ENCODE measurements around the gene MYO15A. TPM values are rescaled to one million over a fixed set of nuclear protein-coding genes. Genes with fewer than 3 reads are reported as not detected.

Gene MYO15A
- total RNA-seq, 2 donors from 2014 or later: 2.3 to 6.1 TPM

GRCh38 chr17:18146980-18147379 is 38.4 kb downstream of the MYO15A start:
- no peak for TF ChIP-seq CTCF (IDR thresholded peaks at IDR 0.05)
- H3K9me3 ChIP-seq: no peaks in the 10 kb centered on the region
- H3K36me3 ChIP-seq: no peaks in the 10 kb centered on the region
- DNase-seq (ENCODE audit: low spot score) (no peak), ATAC-seq (ENCODE audit: insufficient number of reproducible peaks, low FRiP score, low read depth) (no peak)
- no peak overlapping the region for H3K4me3 ChIP-seq
- H3K27ac ChIP-seq: no peak overlapping the region
- H3K27me3 ChIP-seq (replicated peaks; ENCODE audit: insufficient read depth): no peaks in the 10 kb centered on the region
- no peaks in the 10 kb centered on the region for H3K4me1 ChIP-seq (ENCODE audit: control insufficient read depth in 1 of 2, low read depth in 2 of 2)

GRCh38 chr17:18148586-18148985 is 40.0 kb downstream of the MYO15A start:
- TF ChIP-seq CTCF (IDR thresholded peaks at IDR 0.05): no peak
- Histone ChIP-seq H3K4me3 (no peak overlapping the region), H3K4me1 (ENCODE audit: control insufficient read depth in 1 of 2, low read depth in 2 of 2) (peaks cover 4 to 11% of the 10 kb centered on the region in 2 donors), H3K36me3 (no peaks in the 10 kb centered on the region), H3K27me3 (replicated peaks; ENCODE audit: insufficient read depth) (no peaks in the 10 kb centered on the region), H3K27ac (no peak overlapping the region), H3K9me3 (no peaks in the 10 kb centered on the region)
- DNase-seq (ENCODE audit: low spot score): no peak
- ATAC-seq (ENCODE audit: insufficient number of reproducible peaks, low FRiP score, low read depth): no peak

- no peaks in the 10 kb centered on the region for H3K36me3 ChIP-seq
- no peak for TF ChIP-seq CTCF (IDR thresholded peaks at IDR 0.05)
- no peaks in the 10 kb centered on the region for H3K9me3 ChIP-seq
- ATAC-seq (ENCODE audit: insufficient number of reproducible peaks, low FRiP score, low read depth) (no peak), DNase-seq (ENCODE audit: low spot score) (no peak)
- no peak overlapping the region for H3K4me3 ChIP-seq
- no peaks in the 10 kb centered on the region for H3K27me3 ChIP-seq (replicated peaks; ENCODE audit: insufficient read depth)
- H3K4me1 ChIP-seq (ENCODE audit: control insufficient read depth in 1 of 2, low read depth in 2 of 2): peaks cover 4 to 11% of the 10 kb centered on the region in 2 donors
- no peak overlapping the region for H3K27ac ChIP-seq
Observed at GRCh38 chr17:18151290-18151689, 42.7 kb downstream of the MYO15A start.

- ATAC-seq (ENCODE audit: insufficient number of reproducible peaks, low FRiP score, low read depth): no peak
- no peaks in the 10 kb centered on the region for H3K36me3 ChIP-seq
- no peak overlapping the region for H3K27ac ChIP-seq
- no peaks in the 10 kb centered on the region for H3K9me3 ChIP-seq
- no peak overlapping the region for H3K4me3 ChIP-seq
- no peaks in the 10 kb centered on the region for H3K27me3 ChIP-seq (replicated peaks; ENCODE audit: insufficient read depth)
- no peak for DNase-seq (ENCODE audit: low spot score)
- H3K4me1 ChIP-seq (ENCODE audit: control insufficient read depth in 1 of 2, low read depth in 2 of 2): peaks cover 4 to 19% of the 10 kb centered on the region in 2 donors
- TF ChIP-seq CTCF (IDR thresholded peaks at IDR 0.05): no peak
Observed at GRCh38 chr17:18155179-18155578, 46.6 kb downstream of the MYO15A start.

- ATAC-seq (ENCODE audit: insufficient number of reproducible peaks, low FRiP score, low read depth) (no peak), DNase-seq (ENCODE audit: low spot score) (no peak)
- H3K36me3 ChIP-seq: no peaks in the 10 kb centered on the region
- no peak overlapping the region for H3K27ac ChIP-seq
- no peak overlapping the region for H3K4me3 ChIP-seq
- H3K27me3 ChIP-seq (replicated peaks; ENCODE audit: insufficient read depth): no peaks in the 10 kb centered on the region
- H3K9me3 ChIP-seq: no peaks in the 10 kb centered on the region
- TF ChIP-seq CTCF (IDR thresholded peaks at IDR 0.05): no peak
- peaks cover 4 to 19% of the 10 kb centered on the region in 2 donors for H3K4me1 ChIP-seq (ENCODE audit: control insufficient read depth in 1 of 2, low read depth in 2 of 2)
Observed at GRCh38 chr17:18156171-18156975, 47.8 kb downstream of the MYO15A start.
